ENCODE measurements around the gene BGLAP. TPM values are rescaled to one million over a fixed set of nuclear protein-coding genes. Genes with fewer than 3 reads are reported as not detected.

BGLAP gene
- total and polyA plus RNA-seq, 2 experiments from 2014 or later = 0.51 to 1.8 TPM

GRCh38 chr1:156244126-156244525 lies 2.1 kb downstream of the BGLAP start:
- no peak for DNase-seq (ENCODE audit: low read depth in 1 of 2, low spot score in 1 of 2)
- H3K27me3 ChIP-seq = no peaks in the 10 kb centered on the region
- no peaks in the 10 kb centered on the region for H3K4me1 ChIP-seq (ENCODE audit: low read depth)
- H3K36me3 ChIP-seq = peaks cover 1% of the 10 kb centered on the region
- H3K9me3 ChIP-seq (ENCODE audit: low read depth) = no peaks in the 10 kb centered on the region
- H3K27ac ChIP-seq = no peak overlapping the region
- no peak overlapping the region for H3K4me3 ChIP-seq
- no peak for TF ChIP-seq CTCF (IDR thresholded peaks at IDR 0.05; ENCODE audit: low read depth, low read length)

- Histone ChIP-seq H3K27me3 (no peaks in the 10 kb centered on the region), H3K36me3 (peaks cover 3% of the 10 kb centered on the region), H3K4me1 (ENCODE audit: low read depth) (no peaks in the 10 kb centered on the region), H3K9me3 (ENCODE audit: low read depth) (no peaks in the 10 kb centered on the region), H3K4me3 (no peak overlapping the region), H3K27ac (no peak overlapping the region)
- TF ChIP-seq CTCF (IDR thresholded peaks at IDR 0.05; ENCODE audit: low read depth, low read length) = no peak
- no peak for DNase-seq (ENCODE audit: low read depth in 1 of 2, low spot score in 1 of 2)
Measured at GRCh38 chr1:156244712-156245111, 2.7 kb downstream of the BGLAP start.

- Histone ChIP-seq H3K4me1 (ENCODE audit: low read depth) (no peaks in the 10 kb centered on the region), H3K36me3 (peaks cover 8% of the 10 kb centered on the region), H3K27me3 (no peaks in the 10 kb centered on the region), H3K4me3 (no peak overlapping the region), H3K9me3 (ENCODE audit: low read depth) (no peaks in the 10 kb centered on the region), H3K27ac (no peak overlapping the region)
- no peak for TF ChIP-seq CTCF (IDR thresholded peaks at IDR 0.05; ENCODE audit: low read depth, low read length)
- peak in 1 of 2 donors; percentile 33 for DNase-seq (ENCODE audit: low read depth in 1 of 2, low spot score in 1 of 2)
Measured at GRCh38 chr1:156245451-156246232, 3.7 kb downstream of the BGLAP start.

GRCh38 chr1:156246241-156246780 lies 4.3 kb downstream of the BGLAP start:
- Histone ChIP-seq H3K27ac (no peak overlapping the region), H3K4me1 (ENCODE audit: low read depth) (peaks cover 5% of the 10 kb centered on the region), H3K27me3 (no peaks in the 10 kb centered on the region), H3K9me3 (ENCODE audit: low read depth) (no peaks in the 10 kb centered on the region), H3K36me3 (peaks cover 9% of the 10 kb centered on the region), H3K4me3 (no peak overlapping the region)
- no peak for TF ChIP-seq CTCF (IDR thresholded peaks at IDR 0.05; ENCODE audit: low read depth, low read length)
- DNase-seq (ENCODE audit: low read depth in 1 of 2, low spot score in 1 of 2) = no peak

- no peak for DNase-seq (ENCODE audit: low read depth in 1 of 2, low spot score in 1 of 2)
- Histone ChIP-seq H3K9me3 (ENCODE audit: low read depth) (no peaks in the 10 kb centered on the region), H3K4me1 (ENCODE audit: low read depth) (peaks cover 10% of the 10 kb centered on the region), H3K36me3 (peaks cover 10% of the 10 kb centered on the region), H3K27me3 (no peaks in the 10 kb centered on the region), H3K4me3 (no peak overlapping the region), H3K27ac (no peak overlapping the region)
- no peak for TF ChIP-seq CTCF (IDR thresholded peaks at IDR 0.05; ENCODE audit: low read depth, low read length)
Measured at GRCh38 chr1:156246781-156247459, 4.9 kb downstream of the BGLAP start.

Measured in cardiac muscle cell (in vitro differentiated cells and primary cell).